A172 (cell line): ENCODE data around the gene RBM34. TPM values are rescaled to one million over a fixed set of nuclear protein-coding genes. Genes with fewer than 3 reads are reported as not detected.
"Not testable (repeated sequence)": the region's sequence is repeated elsewhere in the genome, so short reads cannot be mapped to it uniquely, and the experiment has no call there.

Experiments
- DNase-seq: peaks from one replicate; pipeline ENCODE4 v3.0.0-alpha.2; 2015; ENCODE audit warnings: low spot score
- total RNA-seq: library from RNA; depleted of rRNA; stranded (reverse); fragments of >200 nt; shearing (Covaris generic); gene quantifications from 2 replicates; pipeline ENCODE4 v1.2.3, GENCODE V29; 2014

RBM34 gene
- total RNA-seq, 1 experiment from 2014 or later = 170 TPM

DNA sequence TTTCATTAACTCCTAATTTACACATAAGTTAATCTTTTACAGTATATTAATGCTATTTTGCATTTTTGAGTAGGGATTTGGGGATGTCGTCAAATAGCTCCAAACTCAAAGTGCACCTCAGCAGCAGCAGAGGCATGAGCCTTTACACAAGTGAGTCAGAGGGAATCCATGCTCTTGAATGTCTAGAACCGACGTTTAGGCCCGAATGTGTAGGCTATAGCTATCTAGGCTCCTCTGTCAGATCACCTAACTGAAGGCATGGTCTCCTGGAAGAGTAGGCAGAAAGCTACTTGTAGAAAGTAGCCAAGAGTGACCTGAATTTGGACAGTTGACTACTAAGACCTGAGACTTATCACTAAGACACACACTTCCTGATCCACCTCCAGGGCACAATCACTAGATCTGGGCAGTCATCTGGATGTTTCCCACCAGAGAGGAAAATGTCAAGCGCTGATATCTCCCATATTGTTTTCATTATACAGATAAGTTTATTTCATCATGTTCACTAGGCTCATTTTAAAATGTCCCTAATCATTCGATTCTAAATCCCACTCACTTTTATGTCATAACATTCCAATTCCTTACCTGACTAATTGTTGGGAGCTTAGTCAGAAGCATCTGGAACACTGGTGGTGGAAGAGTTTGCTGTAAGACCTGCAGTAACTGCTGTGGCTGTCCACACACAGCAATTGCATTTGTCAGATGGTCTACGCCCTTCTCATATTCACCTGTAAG, 47.7 kb downstream of the RBM34 start:
- no peak for DNase-seq

- no peak for DNase-seq
Measured at GRCh38 chr1:235112297-235113182, 48.5 kb downstream of the RBM34 start.

DNA sequence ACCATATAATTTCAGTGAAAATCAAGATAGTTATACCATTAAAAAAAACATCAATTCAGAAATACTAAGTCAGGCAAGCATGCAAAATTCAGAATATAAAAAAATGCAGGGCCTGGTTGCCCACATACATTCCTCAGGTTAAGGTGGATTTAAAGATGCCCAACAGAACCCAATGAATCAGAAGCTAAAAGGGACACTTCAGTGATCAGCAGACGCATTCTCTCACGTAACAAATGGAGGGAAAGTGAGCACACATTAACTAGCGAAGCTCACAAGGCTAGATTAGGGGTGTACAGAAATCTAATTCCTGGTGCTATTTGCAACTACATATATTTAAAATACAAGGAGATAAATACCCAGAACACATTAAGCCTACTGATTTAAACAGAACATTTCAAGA, 49.9 kb downstream of the RBM34 start:
- no peak for DNase-seq

GRCh38 chr1:235108876-235109275, 52.2 kb downstream of the RBM34 start:
- DNase-seq = no peak

DNA sequence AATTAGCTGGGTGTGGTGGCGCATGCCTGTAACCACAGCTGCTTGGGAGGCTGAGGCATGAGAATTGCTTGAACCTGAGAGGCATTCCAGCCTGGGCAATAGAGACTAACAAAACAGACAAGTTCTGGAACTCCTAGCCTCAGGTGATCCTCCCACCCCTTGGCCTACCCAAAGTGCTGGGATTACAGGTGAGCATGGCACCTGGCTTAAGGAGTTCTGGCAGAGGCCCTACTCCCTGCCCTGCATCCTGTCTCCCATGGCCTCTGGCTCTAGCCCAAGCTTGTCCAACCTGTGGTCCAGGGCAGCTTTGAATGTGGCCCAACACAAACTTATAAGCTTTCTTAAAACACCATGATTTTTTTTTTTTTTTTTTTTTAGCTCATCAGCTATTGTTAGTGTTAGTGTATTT, 52.9 kb downstream of the RBM34 start:
- no peak for DNase-seq

GRCh38 chr1:235107368-235108184, 53.5 kb downstream of the RBM34 start:
- DNase-seq = no peak

DNA sequence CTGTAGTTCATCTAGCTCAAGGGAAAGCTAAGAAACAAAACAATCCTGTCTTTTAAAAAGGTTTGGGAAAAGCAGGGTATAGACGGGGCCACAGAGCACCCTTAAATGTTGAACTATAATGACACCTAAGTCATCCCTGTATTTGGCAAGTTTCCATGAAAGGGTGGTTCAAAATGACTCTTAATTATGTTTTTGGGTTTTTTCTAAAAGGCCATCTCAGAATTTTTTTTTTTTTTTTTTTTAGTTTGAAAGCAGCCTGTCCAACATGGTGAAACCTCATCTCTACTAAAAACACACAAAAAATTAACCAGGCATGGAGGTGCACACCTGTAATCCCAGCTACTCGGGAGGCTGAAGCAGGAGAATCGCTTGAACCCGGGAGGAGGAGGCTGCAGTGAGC, 54.6 kb downstream of the RBM34 start:
- no peak for DNase-seq

- no peak for DNase-seq
Measured at GRCh38 chr1:235105051-235106043, 55.7 kb downstream of the RBM34 start.

DNA sequence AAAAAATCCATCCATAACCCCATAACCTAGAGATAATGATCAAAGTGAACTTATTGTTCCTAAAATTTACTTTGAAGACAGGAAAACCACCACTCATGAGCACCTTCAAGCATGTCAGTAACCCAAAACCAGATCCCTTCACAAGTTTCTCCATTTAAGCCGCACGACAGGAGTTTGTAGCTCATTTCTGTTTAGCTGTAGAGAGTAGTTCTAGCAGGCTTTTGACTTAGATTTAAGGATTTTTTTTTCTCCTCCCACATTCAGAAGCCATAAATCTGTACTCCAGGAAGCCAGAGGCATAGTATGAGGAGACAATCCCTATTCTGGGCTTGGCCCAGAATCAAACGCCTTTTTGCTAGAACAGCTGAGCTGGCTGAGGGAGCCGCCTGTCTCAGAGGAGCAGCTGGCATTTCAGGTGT, 58.0 kb downstream of the RBM34 start:
- DNase-seq = no peak

DNA sequence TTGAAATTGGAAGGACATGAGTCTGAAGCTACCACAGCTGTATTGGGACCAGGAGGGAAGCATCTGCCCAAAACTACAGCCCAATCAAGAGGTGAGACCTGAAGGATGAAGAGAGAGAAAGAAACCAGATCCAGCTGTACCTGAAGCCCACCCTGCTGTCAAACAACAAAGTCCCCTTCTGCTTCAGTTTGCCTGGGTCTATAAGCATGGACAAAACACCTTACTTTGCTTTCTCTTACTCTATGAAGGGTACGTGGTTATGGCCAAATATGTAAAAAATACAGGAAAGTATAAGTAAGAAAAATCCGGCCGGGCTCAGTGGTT, 58.8 kb downstream of the RBM34 start:
- no peak for DNase-seq

- DNase-seq = no peak
Measured at GRCh38 chr1:235101558-235102258, 59.3 kb downstream of the RBM34 start.

DNA sequence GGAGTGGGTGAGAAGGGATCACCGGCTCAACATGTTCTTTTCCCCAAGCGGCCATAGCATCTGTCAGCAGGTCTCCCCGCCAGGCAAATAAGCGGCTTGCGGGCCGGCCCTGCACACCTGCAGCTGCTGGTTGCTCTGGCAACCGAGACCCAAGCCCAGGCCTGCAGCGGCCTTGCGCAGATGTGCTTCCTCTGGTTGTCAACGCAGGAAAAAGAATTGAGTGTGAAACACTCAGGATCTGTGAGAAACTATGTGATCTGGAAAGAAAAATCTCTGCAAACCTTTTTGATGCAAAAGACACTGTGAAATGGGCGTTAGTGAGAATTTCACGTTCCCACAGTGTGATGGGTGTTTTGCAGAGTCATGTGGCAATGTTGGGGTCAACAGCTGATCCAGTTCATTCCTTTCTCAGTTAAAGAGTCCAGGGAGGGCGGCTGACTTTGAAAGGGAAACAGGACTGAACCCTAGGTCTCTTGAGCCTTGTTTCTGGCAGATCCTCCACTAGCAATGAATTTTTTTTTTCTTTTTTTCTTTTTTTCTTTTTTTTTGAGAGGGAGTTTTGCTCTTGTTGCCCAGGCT, 60.8 kb downstream of the RBM34 start:
- DNase-seq = no peak

DNA sequence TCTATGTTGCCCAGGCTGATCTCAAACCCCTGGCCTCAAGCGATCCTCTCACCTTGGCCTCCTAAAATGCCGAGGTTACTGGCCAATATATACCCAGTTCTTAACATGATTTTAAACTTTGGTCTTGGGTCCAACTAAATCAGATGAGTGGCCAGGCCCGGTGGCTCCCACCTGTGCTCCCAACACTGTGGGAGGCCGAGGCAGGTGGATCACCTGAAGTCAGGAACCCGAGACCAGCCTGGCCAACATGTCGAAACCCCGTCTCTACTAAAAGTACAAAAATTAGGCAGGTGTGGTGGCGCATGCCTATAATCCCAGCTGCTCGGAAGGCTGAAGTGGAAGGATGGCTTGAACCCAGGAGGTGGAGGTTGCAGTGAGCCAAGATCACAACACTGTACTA, 62.1 kb downstream of the RBM34 start:
- no peak for DNase-seq

- DNase-seq = no peak
Measured at GRCh38 chr1:235098547-235098946, 62.5 kb downstream of the RBM34 start.

DNA sequence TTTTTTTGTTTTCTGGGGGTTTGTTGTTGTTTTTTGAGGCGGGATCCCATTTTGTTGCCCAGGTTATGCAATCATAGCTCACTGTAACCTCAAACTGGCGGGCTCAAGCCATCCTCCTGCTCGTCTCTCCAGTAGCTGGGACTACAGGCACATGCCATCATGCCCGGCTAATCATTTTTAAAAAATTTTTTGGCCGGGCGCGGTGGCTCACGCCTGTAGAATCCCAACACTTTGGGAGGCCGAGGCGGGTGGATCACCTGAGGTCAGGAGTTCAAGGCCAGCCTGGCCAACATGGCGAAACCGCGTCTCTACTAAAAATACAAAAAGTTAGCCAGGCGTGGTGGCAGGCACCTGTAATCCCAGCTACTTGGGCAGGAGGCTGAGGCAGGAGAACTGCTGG, 63.5 kb downstream of the RBM34 start:
- DNase-seq = not testable (repeated sequence)

DNA sequence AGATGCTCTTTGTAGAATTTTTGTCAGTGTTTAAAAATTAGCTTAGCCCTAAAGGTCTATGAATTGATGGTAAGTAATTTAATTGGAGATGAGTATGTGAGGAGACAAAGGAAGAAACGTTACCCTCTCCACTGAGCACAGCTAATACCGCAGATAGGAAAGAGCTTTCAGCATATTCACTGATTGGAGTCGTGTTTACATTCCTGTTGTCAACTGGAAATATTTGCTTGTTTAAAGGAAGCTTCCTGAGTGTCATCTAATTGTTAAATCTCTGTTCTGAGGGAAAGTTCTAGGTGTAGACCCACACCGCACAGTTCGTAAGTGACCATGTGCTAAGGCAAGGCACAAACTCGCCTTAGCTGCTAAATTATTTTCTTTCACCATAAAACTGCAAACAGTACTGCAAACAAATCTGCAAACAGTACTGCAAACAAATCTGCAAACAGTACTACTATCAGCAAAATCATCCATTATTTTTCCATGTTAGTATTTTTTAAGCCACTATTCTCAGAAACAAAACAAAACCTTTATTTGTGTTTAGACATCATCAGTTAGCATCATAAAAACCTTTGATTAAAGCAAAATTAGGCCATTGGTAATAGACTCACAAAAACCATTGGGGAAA, 65.0 kb downstream of the RBM34 start:
- no peak for DNase-seq

DNA sequence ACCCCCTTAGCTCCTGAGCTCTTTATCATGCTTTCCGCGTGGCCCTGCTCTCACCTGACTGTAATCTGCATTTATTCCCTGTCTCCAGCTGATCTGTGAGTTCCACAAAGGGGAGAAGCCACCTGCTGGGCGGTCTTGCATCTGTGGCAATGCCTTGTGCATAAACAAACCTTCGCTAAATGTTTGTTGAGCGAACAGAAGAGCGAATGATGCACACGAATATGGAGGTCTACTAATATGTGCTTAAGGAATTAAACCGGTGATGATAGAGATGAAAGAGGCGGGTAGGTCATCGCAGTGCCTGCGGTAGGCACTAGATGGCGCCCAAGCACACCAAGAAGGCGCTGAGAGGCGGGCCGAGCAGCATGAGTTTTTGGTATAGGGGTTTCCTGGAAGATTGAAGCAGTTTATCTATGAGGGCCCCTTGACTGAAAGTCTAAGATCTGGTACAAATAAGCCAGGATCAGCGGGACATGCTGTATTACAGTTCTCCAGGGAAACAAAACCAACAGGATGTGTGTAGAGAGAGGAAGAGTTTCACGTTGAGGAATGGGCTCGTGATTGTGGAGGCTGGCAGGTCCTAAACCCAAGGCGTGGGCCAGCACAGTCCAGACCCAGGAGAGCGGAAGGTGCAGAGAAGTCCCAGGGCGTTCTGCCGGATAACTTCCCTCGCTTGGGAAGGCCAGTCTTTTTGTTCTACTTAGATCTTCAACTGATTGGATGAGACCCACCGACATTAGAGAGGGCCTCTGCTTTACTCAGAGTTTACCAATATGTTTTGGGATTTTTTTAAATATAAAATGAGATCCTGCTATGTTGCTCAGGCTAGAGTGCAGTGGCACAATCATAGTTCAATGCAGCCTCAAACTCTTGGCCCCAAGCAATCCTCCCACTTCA, 67.1 kb downstream of the RBM34 start:
- peak; percentile 59 for DNase-seq

DNA sequence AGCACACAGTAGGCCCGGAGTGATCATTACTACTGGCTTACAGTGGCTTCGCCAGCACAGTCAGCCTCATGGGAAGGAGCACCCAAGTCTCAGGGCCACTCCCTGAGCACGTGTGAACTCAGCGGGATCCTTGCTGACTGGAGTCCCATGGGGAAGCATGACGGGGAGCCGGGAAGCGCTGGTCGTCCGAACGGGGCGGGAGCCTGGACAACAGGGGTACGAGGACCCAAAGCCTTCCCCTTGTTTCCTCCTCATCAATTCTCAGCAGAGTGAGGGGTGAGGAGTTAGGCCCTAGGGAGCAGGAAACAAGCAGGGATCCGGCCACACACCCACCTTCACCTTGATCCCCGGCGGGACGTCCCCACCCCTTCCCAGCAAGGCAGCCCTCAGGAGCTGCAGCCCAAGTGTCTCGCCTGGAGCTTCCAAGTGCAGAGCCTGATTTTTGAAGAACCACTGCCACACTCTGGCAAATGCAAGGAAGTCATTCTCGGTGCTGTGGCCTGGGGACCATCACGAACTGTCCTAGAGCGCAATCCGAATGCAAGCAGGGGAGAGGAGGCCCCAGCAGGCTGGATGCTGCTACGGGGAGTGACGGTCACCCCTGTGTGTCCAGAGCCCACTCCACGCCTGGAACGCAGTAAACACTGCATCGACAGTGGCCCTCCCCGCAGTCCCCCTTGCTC, 67.9 kb downstream of the RBM34 start:
- no peak for DNase-seq
